Type B pancreatic cell (in vitro differentiated cells): Measurements from ENCODE around the gene DMRT1. TPM values are rescaled to one million over a fixed set of nuclear protein-coding genes. Genes with fewer than 3 reads are reported as not detected.

ENCODE experiments used
- DNase-seq: peaks from one replicate; pipeline ENCODE4 v3.0.0; 2021; ENCODE audit warnings: mixed read lengths; ENCODE audit not compliant: unreplicated experiment; ENCODE audit errors: extremely low spot score
- H3K27ac Mint-ChIP-seq: 2 replicates; pipeline ENCODE4 v1.8.0; 2021; ENCODE audit warnings: mild to moderate bottlenecking, mixed read lengths
- H3K27me3 Mint-ChIP-seq: 2 replicates; pipeline ENCODE4 v1.8.0; 2021; ENCODE audit warnings: mixed read lengths
- H3K36me3 Mint-ChIP-seq: 2 replicates; pipeline ENCODE4 v1.8.0; 2021; ENCODE audit warnings: mixed read lengths
- H3K4me1 Mint-ChIP-seq: one replicate; pipeline ENCODE4 v1.8.0; 2021; ENCODE audit warnings: mixed read lengths; ENCODE audit not compliant: unreplicated experiment
- H3K4me3 Mint-ChIP-seq: 2 replicates; pipeline ENCODE4 v1.8.0; 2021; ENCODE audit warnings: mild to moderate bottlenecking, mixed read lengths
- H3K9me3 Mint-ChIP-seq: 2 replicates; pipeline ENCODE4 v1.8.0; 2021; ENCODE audit warnings: mixed read lengths
- CTCF ChIP-seq: fragments of 200-600 bp; sonication (generic); conservative IDR thresholded peaks from 2 replicates; pipeline ENCODE4 v1.5.0; 2021; ENCODE audit warnings: antibody characterized with exemption, mild to moderate bottlenecking
- total RNA-seq: library from RNA; stranded (reverse); gene quantifications from 2 replicates; pipeline ENCODE4 v1.2.1, GENCODE V29; 2021; ENCODE audit warnings: low replicate concordance

DMRT1 gene
- total RNA-seq, 1 donor from 2014 or later, result not detected

DNA sequence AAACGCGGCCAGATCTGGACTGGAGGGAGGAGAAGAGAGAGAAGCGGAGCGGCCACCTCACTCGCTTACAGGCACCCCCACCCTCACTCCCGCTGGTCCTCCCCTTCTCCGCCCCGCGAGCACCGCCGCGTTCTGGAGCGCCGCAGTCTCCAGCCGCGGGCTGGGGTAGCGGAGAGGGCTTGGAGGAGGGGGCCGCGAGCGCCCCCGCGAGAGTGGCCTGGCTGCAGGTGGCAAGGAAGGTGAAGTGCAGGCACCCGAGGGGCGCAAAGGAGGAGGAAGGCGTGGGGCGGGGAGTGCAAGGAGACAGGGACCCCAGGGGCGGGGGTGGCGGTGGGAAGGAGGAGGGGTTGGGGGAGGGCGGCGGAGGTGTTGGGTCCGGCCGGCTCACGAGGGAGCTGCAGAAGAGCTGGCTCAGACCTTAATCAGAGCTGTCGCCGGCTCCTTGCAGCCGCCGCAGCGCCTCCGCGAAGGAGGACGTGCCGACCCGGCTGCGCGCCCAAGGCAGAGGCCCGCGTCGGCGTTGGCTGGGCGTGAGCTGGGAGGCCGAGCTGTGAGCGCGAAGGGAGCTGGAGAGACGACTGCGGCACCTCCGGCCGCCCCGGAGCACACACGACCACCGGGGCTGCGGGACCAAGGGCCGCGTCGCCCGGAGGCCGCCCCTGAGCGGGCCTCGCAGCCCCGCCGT lies 134.9 kb downstream of the DMRT1 start, which contains the start of gene DMRT3:
TSS of gene DMRT3 (plus strand) at position 398 of the 685 bp plus-strand sequence. CDS start 347 bp downstream, outside the sequence.
- H3K9me3 Mint-ChIP-seq, result no peaks in the 10 kb centered on the region
- no peaks in the 10 kb centered on the region for H3K36me3 Mint-ChIP-seq
- TF ChIP-seq CTCF, result no peak
- peaks cover 13% of the 10 kb centered on the region for H3K4me1 Mint-ChIP-seq
- peak within 1 kb of the TSS; percentile 81 for H3K4me3 Mint-ChIP-seq
- peaks cover 88% of the 10 kb centered on the region for H3K27me3 Mint-ChIP-seq
- peak within 1 kb of the TSS; percentile 70 for H3K27ac Mint-ChIP-seq
- no peak for DNase-seq

- TF ChIP-seq CTCF, result no peak
- H3K9me3 Mint-ChIP-seq, result no peaks in the 10 kb centered on the region
- no peak overlapping the region for H3K27ac Mint-ChIP-seq
- peaks cover 13% of the 10 kb centered on the region for H3K4me1 Mint-ChIP-seq
- peaks cover 90% of the 10 kb centered on the region for H3K27me3 Mint-ChIP-seq
- H3K4me3 Mint-ChIP-seq, result peak overlapping the region; percentile 52
- DNase-seq, result no peak
- no peaks in the 10 kb centered on the region for H3K36me3 Mint-ChIP-seq
Observed at GRCh38 chr9:976943-977837, 135.7 kb downstream of the DMRT1 start.

DNA sequence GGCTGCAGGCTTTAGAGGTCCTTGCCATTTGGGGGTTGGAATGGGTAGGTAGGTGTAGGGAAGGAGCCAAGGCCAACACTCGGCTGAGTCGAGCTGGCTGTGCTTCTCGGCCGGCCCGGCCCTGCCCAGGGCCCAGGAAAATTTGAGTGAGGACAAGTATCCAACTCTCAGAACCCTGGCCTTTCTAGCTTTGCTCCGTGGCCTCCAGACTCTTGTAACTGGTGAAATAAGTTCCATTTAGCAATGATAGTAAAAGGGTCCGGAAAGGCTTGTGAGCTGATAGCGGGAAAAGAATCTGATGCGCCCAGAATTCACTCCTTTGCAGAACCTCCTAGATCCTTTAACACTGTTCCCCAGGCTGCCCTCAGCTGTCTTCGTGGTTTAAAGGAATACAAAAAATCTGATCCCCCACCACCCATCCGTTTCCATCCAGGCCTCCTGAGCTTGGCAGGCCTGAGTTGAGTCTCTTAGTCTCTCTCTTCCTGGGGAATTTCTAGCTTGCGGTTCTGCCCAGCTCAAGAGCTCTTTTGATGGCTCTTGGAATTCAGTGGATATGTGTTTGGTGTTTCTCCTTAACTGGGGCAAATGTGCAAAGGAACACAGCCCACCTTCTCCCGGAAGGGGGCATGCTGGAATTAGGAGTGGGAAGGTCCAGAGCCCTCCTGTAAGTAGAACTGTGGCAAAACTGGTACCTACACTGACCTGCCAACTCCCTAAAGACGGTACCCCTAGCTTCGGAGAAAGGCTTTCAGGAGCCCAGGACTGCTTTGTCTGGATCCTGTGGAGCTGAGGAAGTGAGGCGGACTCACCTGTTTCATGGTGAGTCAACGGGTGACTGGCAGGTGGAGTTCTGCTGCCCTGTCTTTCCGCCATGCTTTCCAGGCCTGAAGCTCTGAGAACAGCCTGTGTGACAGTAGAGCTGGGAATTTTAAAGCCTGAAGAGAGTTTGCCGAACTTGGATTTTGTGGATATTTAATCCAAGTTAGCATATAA lies 136.6 kb downstream of the DMRT1 start:
- Mint-ChIP-seq H3K4me3 (peak overlapping the region; percentile 76), H3K9me3 (no peaks in the 10 kb centered on the region), H3K27me3 (peaks cover 90% of the 10 kb centered on the region), H3K4me1 (peaks cover 13% of the 10 kb centered on the region), H3K27ac (peak overlapping the region; percentile 72), H3K36me3 (no peaks in the 10 kb centered on the region)
- TF ChIP-seq CTCF, result no peak
- DNase-seq, result no peak

DNA sequence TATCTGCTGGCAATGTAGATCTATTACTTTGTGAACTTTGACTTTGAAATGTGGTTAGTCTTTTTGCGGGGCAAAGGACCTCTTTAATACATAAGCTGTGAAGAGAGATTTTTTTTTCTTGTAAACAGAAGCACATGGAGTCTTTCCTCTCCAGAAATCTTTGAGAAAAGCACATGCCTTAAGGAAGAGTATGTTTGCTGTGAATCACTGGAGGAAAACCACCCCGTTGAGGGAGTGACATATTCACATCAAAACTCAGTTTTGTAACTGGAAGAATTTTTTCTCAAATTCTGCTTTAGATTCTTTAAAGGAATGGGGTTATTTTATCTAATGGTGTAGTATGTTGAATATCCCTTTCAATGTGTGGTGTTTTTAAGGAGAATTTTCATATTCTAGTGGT lies 138.5 kb downstream of the DMRT1 start:
- no peak overlapping the region for H3K27ac Mint-ChIP-seq
- H3K4me1 Mint-ChIP-seq, result peaks cover 8% of the 10 kb centered on the region
- peaks cover 90% of the 10 kb centered on the region for H3K27me3 Mint-ChIP-seq
- DNase-seq, result no peak
- no peaks in the 10 kb centered on the region for H3K9me3 Mint-ChIP-seq
- peak overlapping the region; percentile 11 for H3K4me3 Mint-ChIP-seq
- TF ChIP-seq CTCF, result no peak
- no peaks in the 10 kb centered on the region for H3K36me3 Mint-ChIP-seq

- H3K4me3 Mint-ChIP-seq, result no peak overlapping the region
- H3K27ac Mint-ChIP-seq, result no peak overlapping the region
- peaks cover 88% of the 10 kb centered on the region for H3K27me3 Mint-ChIP-seq
- H3K9me3 Mint-ChIP-seq, result no peaks in the 10 kb centered on the region
- no peak for TF ChIP-seq CTCF
- H3K4me1 Mint-ChIP-seq, result peaks cover 5% of the 10 kb centered on the region
- no peaks in the 10 kb centered on the region for H3K36me3 Mint-ChIP-seq
- DNase-seq, result no peak
Observed at GRCh38 chr9:980640-981039, 139.1 kb downstream of the DMRT1 start.
